ENCODE results near the gene ALS2CL.
"Not testable (repeated sequence)": the region's sequence is repeated elsewhere in the genome, so short reads cannot be mapped to it uniquely, and the experiment has no call there.

Gene ALS2CL

GRCh38 chr3:46715507-46716175, 22.2 kb upstream of the ALS2CL start:
- DNase-seq (ENCODE audit: low read depth in 2 of 2) = no peak

GRCh38 chr3:46714728-46715506, 21.4 kb upstream of the ALS2CL start:
- DNase-seq (ENCODE audit: low read depth in 2 of 2) = no peak

GRCh38 chr3:46713898-46714552, 20.5 kb upstream of the ALS2CL start:
- no peak for DNase-seq (ENCODE audit: low read depth in 2 of 2)

GRCh38 chr3:46713050-46713897, 19.8 kb upstream of the ALS2CL start:
- no peak for DNase-seq (ENCODE audit: low read depth in 2 of 2)

GRCh38 chr3:46712191-46713049, 18.9 kb upstream of the ALS2CL start:
- DNase-seq (ENCODE audit: low read depth in 2 of 2) = no peak

GRCh38 chr3:46711760-46712159, 18.3 kb upstream of the ALS2CL start:
- no peak for DNase-seq (ENCODE audit: low read depth in 2 of 2)

- no peak for DNase-seq (ENCODE audit: low read depth in 2 of 2)
Observed at GRCh38 chr3:46711305-46711704, 17.8 kb upstream of the ALS2CL start.

- no peak for DNase-seq (ENCODE audit: low read depth in 2 of 2)
Observed at GRCh38 chr3:46710671-46711295, 17.3 kb upstream of the ALS2CL start.

GRCh38 chr3:46710229-46710628, 16.8 kb upstream of the ALS2CL start:
- DNase-seq (ENCODE audit: low read depth in 2 of 2) = no peak

- no peak for DNase-seq (ENCODE audit: low read depth in 2 of 2)
Observed at GRCh38 chr3:46709721-46710120, 16.2 kb upstream of the ALS2CL start.

- DNase-seq (ENCODE audit: low read depth in 2 of 2) = no peak
Observed at GRCh38 chr3:46709157-46709654, 15.7 kb upstream of the ALS2CL start.

GRCh38 chr3:46708401-46709156, 15.1 kb upstream of the ALS2CL start:
- DNase-seq (ENCODE audit: low read depth in 2 of 2) = no peak

GRCh38 chr3:46707601-46708011, 14.1 kb upstream of the ALS2CL start:
- no peak for DNase-seq (ENCODE audit: low read depth in 2 of 2)

- DNase-seq (ENCODE audit: low read depth in 2 of 2) = no peak
Observed at GRCh38 chr3:46706771-46707582, 13.5 kb upstream of the ALS2CL start.

- DNase-seq (ENCODE audit: low read depth in 2 of 2) = peak; percentile 51 to 57
Observed at GRCh38 chr3:46705751-46706552, 12.5 kb upstream of the ALS2CL start.

- DNase-seq (ENCODE audit: low read depth in 2 of 2) = no peak
Observed at GRCh38 chr3:46705022-46705530, 11.6 kb upstream of the ALS2CL start.

GRCh38 chr3:46704346-46704745, 10.9 kb upstream of the ALS2CL start:
- not testable (repeated sequence) for DNase-seq (ENCODE audit: low read depth in 2 of 2)

All from fibroblast of skin of left biceps (primary cell).